GM19035 (cell line): Measurements from ENCODE around the gene YPEL1.

ENCODE experiments used
- ATAC-seq: cut with Tn5 transposase; IDR thresholded peaks from one replicate; pipeline ENCODE4 v1.9.1; 2021; ENCODE audit not compliant: unreplicated experiment

Gene YPEL1

GRCh38 chr22:21735200-21736083 lies at the start of gene YPEL1:
Gene YPEL1 (minus strand): TSS chr22:21735794. CDS start chr22:21710744, 25,050 bp downstream.
- peak; percentile 84 for ATAC-seq

DNA sequence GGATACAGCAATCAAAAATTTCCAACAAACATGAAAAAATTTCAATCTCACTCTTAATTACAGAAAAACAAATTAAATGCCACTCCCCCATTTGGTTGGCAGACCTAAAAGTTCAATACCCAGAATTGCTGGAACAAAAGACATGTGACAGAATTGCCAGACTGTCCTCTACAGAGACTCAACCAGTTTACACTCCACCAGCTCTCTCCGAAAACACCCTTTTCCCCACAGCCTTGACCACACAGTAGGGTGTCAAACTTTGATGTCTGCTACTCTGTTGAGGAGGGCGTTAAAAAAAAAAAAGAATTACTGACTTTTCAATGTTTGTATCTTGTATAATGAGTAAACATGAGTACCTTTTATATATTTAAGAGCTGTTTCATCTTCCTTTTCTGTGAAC lies 44.7 kb upstream of the YPEL1 start:
- no peak for ATAC-seq

GRCh38 chr22:21779444-21779843 lies 43.9 kb upstream of the YPEL1 start:
- no peak for ATAC-seq

GRCh38 chr22:21778705-21779363 lies 43.2 kb upstream of the YPEL1 start:
- ATAC-seq, result no peak

DNA sequence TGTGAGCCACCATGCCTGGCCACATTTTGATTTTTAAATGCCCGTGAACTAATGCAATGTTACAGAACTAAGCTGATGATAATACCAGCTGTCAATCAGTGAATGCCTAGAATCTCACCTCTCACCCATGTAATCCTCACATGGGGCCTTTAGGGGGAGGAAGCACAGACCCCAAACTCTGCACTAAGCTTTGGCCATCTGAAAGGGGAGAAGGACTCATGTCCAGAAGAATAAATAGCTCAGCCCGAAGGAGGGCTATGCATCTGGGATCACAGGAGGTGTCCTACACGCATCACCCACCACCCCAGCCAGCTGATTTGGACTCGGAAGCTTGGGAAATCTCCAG lies 36.0 kb upstream of the YPEL1 start:
- no peak for ATAC-seq

DNA sequence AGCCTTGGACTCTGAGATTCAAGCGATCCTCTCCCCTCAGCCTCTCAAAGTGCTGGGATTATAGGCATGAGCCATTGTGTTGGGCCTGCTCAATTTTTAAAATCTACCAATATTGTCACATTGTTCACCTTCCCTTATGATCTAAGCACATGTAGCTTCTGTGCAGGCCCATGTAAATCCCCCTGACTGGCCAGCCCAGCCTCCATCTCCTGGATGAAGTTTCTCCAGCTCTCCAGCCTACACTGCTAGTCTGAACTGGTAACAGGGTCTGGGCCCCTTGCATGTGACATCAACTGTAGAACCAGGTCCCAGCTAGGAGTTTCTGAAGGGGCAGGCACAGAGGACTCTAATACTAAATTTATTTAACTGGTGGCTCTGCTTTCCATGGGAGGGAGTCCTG lies 32.8 kb upstream of the YPEL1 start:
- ATAC-seq, result no peak

DNA sequence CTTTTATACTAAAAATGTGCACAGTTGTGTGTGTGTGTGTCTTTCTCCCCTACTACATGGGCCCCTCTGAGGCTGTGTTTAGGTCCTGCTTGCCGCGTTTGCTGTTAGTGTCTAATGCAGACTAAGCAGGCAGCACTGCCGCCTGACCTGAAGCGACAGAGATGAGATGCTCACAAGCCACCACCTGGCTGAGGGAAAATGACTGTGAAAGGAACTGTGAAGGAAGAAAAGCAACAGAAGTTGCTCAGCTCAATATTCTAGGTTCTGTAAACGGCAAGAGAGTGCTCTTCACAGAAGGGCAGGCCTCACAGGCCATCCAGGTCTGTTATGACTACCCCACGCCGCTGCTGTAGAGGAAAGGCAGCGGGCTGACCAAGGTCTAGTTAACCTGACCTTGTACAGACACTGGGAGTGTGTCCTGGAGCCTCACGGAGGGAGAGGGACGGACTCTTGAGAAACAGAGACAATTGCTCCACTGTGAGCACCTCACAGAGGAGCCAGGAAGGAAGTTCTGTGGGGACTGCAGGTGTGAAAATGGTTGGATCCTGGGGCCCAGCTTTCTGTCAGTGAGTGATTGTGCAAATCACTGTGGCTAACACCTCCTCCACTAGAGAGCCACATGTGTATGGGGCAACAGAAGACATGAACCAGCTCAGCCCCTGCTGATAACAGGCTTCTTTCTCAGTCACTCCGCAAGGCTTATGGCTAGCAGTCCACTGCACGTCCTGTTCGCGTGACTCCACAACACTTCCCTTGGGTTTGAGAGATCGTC lies 31.3 kb upstream of the YPEL1 start:
- peak; percentile 65 for ATAC-seq

- ATAC-seq, result no peak
These were observed 30.4 kb upstream of the YPEL1 start for GRCh38 chr22:21765909-21766529.

DNA sequence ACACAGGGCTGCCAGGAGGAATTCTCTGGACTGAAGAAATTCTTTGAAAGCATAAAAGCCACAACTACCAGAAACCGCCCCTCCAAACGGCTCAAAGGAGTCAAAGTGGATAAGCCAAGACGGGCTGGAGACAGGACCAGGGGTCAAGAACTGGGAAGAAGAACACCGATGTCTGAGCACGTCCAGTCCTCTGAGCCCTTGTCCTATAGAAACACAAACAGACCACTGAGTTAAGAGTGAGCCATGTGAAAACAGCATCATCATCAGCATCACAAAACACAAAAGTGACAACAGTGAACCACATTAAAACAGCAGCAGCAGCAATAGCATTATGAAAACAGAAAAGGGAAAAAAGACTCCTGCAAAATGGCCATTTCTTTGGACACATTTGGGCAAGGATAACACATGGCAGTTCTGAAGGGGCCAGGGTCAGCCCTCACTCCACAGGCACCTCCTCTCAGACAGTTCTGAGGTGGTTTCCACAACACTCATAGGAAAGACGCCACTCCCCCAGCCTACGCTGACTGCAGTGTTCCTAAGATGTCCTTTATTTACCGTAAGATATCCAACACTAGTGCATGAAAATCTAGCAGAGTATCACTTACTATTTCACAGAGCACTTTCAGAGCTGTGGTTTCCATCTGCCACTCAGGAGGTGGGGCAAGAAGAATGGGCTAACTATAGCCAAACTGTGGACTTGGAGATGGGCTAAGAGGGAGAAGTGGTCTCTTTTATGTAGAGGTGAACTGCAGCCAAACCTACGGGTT lies 28.6 kb upstream of the YPEL1 start:
- no peak for ATAC-seq

- ATAC-seq, result no peak
These were observed 27.4 kb upstream of the YPEL1 start for GRCh38 chr22:21762712-21763581.

- no peak for ATAC-seq
These were observed 26.5 kb upstream of the YPEL1 start for GRCh38 chr22:21761994-21762680.

GRCh38 chr22:21761086-21761485 lies 25.5 kb upstream of the YPEL1 start:
- ATAC-seq, result no peak

DNA sequence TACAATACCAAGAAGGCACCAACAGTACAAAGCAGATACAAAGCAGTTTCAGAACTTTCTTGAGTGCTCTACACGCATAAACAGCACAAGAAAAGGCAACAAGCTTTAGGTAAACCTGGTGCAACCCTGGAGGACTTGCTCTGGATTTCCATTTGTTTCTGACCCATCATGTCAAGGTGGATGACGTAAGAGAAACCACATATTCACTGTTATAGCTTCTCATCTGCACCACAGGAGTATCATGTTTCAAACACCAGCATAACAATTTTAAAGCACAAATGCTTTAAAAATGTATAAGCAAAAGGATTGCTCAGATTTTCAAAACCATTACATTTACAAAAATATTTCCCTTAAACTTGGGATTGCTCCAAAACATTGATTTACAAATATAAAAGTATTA lies 25.0 kb upstream of the YPEL1 start:
- ATAC-seq, result no peak

DNA sequence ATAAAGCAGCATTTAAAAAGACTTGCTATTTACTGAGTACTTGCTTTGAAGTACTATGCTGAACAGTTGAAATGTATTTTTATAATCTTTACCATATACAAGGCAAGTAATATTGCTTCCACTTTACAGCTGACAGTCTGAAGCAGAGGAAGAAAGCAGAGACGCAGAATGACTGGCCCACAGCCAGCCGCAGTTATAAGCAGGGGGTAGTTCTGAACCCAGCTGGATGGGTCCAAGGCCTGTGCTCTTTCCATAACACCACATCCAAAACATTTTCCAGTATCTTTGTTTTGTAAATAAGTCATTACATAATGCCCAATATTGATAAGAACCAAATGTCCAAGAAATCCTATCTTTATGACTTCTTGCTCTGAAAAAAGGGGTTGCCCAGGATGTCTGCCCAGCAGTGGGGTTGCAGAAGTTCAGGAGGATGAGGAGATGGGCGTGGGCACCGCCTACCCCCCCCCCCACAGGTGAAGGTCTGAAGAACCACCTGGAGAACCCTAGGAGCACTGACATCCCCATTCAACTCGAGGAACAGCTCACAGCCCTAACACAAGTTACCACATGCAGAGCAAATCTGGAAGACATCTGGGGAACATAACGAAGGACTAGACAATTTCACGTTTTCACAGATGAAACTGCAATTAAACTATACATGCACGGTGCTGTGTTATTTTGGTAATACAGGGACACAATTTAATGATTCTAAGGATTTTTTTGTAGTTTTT lies 24.2 kb upstream of the YPEL1 start:
- no peak for ATAC-seq

GRCh38 chr22:21759093-21759492 lies 23.5 kb upstream of the YPEL1 start:
- no peak for ATAC-seq

DNA sequence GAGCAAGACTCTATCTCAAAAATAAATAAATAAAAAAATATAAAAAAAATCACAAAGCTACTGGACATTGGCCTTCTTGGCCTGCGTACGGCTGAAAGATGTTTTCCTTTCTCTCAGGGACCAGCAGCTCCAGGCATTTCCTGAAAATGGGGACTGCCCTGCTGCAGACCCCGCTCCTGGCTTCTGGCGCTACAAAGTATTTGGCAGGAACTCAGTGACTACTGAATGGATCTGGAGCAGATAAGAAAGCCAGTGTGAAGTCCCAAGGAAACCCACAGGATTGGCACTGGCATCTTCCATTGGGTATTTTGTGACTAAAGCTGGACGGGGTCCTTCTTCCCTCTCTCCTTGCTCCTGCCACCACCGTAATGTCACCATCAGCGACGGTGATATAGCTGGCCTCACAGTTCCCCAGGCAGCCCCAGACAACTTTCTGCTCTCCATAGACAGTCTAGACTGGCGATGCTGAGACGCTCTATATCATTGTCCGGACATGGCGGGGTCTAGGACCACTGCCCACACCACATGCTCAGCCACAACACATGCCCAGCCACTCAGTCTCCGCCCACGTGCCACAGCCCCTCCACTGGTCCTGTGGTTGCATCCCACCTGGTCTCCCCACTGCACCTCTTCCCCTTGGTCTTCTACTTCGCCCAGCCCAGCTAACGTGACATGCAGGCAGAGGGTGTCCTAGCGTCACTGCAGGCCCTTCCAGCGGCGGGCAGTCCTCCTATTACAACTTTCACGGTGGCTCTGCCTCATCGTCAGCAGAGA lies 22.7 kb upstream of the YPEL1 start:
- ATAC-seq, result no peak

GRCh38 chr22:21755851-21756284 lies 20.3 kb upstream of the YPEL1 start:
- ATAC-seq, result no peak

GRCh38 chr22:21754523-21754922 lies 18.9 kb upstream of the YPEL1 start:
- no peak for ATAC-seq
